ENCODE results near the gene TRIM25.

DNA sequence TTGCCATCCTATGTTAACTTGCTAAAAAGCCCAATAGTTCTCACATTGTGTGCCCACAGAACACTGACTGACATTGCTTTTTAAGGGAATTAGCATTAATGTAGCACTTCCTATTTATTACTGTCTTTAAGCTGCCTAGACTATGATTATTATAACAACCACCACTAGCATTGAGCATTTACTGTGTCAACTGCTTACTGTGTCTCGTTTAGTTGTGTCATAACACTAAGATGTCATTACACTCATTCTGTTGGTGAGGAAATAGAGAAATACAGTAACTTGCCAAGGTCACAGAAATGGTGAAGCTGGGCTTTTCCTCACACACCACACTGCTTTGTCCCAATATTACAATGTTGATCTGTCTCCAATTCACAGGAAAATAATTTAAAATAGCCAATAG, 30.2 kb downstream of the TRIM25 start:
- TF ChIP-seq ZNF610 (tag by site-specific recombination; IDR thresholded peaks at IDR 0.05; ENCODE audit: borderline replicate concordance) (no peak), ZBTB7A (tag by site-specific recombination; IDR thresholded peaks at IDR 0.05; ENCODE audit: low read depth) (no peak), ZNF157 (tag by site-specific recombination; IDR thresholded peaks at IDR 0.05) (no peak), ZNF335 (tag by site-specific recombination; conservative IDR thresholded peaks at IDR 0.05) (no peak), ZNF426 (tag by site-specific recombination; IDR thresholded peaks at IDR 0.05) (no peak)
- TF ChIP-seq, protein P1, sequence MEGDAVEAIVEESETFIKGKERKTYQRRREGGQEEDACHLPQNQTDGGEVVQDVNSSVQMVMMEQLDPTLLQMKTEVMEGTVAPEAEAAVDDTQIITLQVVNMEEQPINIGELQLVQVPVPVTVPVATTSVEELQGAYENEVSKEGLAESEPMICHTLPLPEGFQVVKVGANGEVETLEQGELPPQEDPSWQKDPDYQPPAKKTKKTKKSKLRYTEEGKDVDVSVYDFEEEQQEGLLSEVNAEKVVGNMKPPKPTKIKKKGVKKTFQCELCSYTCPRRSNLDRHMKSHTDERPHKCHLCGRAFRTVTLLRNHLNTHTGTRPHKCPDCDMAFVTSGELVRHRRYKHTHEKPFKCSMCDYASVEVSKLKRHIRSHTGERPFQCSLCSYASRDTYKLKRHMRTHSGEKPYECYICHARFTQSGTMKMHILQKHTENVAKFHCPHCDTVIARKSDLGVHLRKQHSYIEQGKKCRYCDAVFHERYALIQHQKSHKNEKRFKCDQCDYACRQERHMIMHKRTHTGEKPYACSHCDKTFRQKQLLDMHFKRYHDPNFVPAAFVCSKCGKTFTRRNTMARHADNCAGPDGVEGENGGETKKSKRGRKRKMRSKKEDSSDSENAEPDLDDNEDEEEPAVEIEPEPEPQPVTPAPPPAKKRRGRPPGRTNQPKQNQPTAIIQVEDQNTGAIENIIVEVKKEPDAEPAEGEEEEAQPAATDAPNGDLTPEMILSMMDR (tag by site-specific recombination; IDR thresholded peaks at IDR 0.05): no peak
- TF ChIP-seq, protein P2, sequence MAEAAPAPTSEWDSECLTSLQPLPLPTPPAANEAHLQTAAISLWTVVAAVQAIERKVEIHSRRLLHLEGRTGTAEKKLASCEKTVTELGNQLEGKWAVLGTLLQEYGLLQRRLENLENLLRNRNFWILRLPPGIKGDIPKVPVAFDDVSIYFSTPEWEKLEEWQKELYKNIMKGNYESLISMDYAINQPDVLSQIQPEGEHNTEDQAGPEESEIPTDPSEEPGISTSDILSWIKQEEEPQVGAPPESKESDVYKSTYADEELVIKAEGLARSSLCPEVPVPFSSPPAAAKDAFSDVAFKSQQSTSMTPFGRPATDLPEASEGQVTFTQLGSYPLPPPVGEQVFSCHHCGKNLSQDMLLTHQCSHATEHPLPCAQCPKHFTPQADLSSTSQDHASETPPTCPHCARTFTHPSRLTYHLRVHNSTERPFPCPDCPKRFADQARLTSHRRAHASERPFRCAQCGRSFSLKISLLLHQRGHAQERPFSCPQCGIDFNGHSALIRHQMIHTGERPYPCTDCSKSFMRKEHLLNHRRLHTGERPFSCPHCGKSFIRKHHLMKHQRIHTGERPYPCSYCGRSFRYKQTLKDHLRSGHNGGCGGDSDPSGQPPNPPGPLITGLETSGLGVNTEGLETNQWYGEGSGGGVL (tag by site-specific recombination; IDR thresholded peaks at IDR 0.05): no peak
